Stimulated activated CD4-positive, alpha-beta T cell treated with anti-CD3 and anti-CD28 coated beads, Interleukin-4, amount 100 ng/mL, for 48 hours (primary cell): Measurements from ENCODE around the gene UBXN11.
"Not testable (repeated sequence)": the region's sequence is repeated elsewhere in the genome, so short reads cannot be mapped to it uniquely, and the experiment has no call there.

Source experiments
- DNase-seq, 2 donors: peaks; one replicate each; pipeline ENCODE4 v3.0.0-alpha.2; 2020; ENCODE audit warnings: low read depth in 2 of 2

UBXN11 gene

DNA sequence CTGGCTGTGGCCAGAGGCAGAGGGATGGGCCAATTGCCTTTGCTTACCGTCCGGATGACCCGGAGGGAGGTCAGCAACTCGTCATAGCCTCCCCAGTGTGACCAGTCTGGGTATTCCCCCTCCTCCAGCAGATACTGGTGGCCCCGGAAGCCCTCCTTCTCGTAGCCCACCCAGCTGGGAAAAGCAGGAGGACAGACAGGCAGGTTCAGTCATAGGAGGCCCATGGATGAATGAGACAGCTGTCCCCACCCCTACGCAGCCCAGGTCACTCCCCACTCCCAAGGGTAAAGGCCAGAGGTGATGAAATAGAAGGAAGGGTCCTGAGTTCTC is 30.7 kb upstream of the UBXN11 start:
- no peak for DNase-seq

DNA sequence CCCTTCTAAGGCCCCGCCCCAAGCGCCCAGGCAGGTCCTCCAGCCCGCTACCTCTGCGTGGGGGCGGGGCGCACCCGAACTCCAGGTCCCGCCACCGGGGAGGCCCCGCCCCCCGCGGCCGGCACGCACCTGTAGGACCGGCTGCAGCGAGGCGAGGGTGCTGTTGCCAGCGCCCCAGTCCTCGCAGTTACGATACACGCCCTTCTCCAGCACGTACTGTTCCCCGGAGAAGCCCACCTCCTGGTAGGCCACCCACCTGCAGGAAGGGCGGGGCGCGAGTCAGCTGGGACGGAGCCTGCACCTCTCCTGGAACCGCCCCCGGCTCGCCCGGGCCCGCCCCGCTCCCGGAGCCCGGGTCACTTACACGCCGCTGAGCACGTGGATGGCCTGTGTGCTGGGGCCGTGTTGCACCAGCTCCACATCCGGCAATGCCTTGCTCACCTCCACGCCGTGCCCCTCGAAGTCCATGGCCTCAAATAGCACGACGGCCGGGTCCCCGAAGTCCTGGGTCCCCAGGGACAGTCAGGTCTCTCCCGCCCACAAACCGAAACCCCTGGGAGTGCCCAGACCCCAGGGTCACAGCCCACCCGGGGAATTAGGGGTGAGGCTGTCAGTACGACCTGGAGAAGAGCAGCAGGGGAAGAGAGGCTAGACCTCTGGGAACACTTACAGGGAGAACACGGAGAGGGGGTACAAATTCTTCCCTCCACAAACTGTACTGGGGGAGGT is 30.2 kb upstream of the UBXN11 start:
- peak; percentile 82 to 85 for DNase-seq

DNA sequence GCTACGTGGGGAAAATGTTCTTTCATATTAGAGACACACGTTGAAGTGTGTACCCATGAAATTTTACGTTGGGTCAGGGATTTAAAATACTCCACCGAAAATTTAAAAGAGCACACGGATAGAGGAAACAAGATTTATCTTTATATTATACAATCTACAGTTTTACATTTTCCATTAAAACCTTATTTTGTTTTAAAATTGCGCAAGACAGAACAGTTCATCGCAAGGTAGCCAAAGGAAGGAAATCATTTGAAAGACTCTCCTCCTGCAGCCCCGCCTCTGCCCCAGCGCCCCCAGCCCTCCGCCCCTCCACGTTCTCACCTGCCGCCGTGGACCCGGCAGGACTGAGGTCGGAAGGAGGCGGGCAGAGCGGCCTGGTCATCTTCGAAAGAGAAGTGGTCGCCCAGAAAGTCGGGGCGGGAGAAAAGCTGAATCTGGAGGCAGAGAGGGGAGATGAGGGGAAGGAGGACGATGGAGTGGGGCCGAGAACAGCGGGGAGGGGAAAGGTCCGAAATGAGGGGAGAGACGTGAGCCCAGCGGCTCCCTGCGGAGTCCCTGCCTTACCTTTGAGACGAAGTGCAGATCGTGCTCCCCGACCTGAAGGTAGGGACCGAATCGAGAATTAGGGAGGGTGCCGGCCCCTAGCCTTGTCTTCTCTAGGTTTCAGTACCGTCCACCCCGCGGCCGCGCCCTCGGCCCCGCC is 29.5 kb upstream of the UBXN11 start:
- no peak for DNase-seq

DNA sequence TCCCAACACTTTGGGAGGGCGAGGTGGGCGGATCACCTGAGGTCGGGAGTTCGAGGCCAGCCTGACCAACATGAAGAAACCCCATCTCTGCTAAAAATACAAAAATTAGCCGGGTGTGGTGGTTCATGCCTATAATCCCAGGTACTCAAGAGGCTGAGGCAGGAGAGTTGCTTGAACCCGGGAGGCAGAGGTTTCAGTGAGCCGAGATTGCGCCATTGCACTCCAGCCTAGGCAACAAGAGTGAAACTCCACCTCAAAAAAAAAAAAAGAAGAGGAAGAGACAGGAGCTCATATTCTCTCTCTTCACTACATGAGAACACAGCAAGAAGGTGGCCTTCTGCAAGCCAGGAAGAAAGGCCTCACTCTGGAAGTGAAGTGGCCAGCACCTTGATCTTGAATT is 26.9 kb upstream of the UBXN11 start:
- DNase-seq = not testable (repeated sequence)

DNA sequence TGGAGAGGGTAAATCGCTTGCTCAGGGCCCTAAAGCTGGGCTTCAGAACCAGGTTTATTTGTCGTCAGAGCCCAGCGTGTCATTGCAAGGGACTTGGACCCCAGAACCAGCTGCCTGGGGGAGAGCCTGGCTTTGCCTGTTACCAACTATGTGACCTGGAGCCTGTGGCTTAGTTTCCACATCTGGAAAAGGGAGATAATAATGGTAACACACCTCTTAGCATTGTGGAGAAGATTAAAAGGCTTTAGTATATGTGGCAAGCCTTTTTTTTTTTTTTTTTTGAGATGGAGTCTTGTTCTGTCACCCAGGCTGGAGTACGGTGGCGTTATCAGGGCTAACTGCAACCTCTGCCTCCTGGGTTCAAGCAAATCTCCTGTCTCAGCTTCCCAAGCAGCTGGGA is 23.8 kb upstream of the UBXN11 start:
- no peak for DNase-seq

DNA sequence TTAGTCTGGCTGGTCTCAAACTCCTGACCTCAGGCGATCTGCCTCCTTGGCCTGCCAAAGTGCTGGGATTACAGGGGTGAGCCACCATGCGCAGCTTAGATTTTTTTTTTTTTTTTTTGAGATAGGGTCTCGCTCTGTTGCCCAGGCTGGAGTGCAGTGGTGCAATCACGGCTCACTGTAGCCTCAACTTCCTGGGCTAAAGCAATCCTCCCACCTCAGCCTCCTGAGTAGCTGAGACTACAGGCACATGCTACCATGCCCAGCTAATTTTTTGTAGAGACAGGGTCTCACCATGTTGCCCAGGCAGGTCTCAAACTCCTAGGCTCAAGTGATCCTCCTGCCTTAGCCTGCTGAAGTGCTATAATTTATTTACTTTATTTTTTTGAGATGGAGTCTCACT is 22.9 kb upstream of the UBXN11 start:
- not testable (repeated sequence) for DNase-seq

DNA sequence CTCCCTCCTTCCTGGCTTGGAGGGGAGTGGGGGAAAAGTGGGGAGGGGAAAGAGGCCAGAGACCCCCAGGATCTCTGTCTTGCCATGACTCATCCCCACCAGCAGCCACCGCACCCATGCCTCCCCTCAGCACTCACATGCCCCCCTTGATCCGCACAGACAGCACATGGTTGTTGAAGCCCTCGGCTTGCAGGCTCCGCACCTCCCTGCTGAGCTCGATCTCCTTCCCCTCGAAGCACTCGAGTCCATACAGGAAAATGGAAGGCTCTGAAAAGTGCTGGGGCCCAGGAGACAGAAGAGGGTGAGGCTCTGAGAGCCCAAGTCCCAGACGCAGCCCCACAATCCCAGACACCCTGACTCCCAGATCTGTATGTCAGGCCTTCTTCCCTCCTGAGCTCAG is 22.2 kb upstream of the UBXN11 start:
- no peak for DNase-seq

DNA sequence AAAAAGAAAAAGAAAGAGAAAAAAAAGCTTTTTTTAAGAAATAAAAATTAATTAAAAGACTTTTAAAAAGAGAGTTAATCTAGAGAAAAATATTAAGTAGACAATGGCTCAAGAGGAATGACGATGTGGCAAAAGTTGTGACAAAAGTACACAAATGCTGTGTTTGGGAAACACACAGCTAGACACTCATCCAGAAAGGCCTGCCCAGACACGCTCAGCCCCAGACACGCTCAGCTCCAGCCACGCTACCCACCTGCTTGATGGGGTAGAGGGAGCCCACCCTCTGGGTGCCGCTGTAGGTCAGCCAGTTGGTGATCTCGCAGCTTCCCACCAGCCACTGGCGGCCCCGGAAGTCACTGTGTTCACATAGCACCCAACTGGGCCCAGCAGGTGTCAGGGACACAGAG is 21.5 kb upstream of the UBXN11 start:
- DNase-seq = no peak

DNA sequence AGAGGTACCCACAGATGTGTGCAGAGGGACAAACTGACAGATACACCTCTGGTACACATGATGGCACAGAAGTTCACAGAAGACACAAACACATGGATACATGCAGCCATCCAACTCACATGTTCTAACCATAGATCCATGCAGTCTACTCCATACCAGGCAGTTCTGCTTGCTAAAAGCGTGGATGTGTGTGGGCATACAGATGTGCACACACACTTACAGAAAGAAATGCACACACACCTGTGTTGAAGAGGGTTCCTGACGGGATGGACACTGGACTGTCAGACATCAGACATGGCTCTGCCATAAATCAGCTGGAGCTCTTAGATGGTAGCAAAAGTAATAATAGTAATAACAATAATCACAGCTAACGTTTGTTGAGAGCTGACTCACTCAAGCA is 18.1 kb upstream of the UBXN11 start:
- no peak for DNase-seq

DNA sequence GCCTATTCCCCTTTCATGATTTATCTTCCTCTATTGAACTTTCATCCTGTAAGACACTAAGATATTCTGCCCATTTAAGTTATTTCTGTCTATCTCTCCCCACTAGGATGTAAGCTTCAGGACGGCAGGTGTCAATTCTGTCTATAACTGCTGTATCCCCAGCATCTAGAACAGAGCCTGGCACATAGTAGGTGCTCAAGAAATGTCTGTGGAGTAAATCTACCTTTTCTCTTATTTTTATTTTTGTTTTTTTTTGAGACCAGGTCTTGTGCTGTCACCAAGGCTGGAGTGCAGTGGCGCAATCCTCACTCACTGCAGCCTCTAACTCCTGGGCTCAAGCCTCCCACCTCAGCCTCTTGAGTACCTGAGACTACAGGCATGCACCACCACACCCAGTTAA is 16.9 kb upstream of the UBXN11 start:
- no peak for DNase-seq

DNA sequence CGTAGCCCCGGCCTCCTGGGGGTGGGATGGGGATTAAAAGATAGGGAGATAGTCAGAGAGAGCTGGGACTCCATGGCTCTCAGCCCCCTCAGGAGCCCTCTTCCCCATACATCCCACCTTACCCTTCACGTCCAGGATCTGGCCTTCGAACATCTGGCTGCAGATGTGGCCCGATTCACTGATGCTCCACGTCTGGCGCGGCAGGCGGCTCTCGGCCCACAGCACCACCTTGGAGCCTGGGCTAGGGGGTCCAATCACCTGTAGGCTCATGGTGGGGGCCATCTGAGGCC is 15.6 kb upstream of the UBXN11 start:
- no peak for DNase-seq

DNA sequence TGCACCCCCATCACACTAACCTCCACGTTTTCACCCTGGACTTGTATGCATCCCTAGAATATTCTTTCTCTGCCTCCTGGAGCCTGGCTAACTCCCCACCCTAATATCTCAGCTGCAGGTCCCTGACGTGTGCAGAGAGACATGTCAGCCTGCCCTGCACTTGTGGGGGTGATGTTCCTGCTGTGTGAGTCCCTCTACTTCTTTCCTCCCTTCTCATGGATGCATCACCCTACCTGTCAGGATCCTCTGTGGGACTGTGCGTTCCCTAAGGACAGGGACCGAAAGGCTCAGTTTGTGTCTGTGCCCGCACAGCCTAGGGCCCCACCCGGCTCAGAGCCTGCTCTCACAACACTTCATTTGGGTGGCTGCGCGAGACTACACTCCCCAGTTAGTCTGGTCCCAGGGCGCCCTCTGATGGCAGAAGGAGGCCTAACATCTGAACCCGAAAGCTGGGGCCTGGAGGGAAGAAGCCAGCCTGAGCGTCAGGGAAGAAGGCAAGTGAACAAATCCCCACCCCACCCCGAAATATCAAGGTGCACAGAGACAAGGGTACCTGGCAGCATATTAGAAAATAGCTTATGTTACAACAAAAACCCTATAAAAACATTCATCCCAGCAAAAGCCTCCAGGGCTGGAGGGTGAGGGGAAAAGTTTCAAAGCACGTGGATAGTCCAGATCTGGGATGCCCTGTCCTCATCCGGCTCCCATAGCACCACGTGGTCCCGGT is 15.0 kb upstream of the UBXN11 start:
- peak; percentile 91 to 98 for DNase-seq

DNA sequence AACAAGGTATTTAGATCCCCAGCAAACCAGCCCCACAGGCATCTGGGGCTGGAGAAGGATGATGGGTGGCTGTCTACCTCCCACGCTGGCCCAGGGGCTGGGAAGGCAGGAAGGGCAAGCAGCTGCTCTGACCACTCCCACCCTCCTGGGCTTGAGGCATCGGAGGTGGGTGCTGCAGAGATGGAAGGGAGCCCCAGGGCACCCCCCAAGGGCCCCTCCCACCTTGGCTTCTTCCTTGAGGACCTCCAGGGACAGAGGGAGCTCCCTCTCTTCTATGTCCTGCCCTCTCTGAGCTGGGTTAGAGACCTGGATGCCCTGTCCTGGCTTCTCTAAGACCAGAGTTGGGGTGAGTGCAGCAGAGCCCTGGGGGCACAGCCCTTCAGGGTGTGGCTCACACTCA is 14.5 kb upstream of the UBXN11 start:
- DNase-seq = no peak

DNA sequence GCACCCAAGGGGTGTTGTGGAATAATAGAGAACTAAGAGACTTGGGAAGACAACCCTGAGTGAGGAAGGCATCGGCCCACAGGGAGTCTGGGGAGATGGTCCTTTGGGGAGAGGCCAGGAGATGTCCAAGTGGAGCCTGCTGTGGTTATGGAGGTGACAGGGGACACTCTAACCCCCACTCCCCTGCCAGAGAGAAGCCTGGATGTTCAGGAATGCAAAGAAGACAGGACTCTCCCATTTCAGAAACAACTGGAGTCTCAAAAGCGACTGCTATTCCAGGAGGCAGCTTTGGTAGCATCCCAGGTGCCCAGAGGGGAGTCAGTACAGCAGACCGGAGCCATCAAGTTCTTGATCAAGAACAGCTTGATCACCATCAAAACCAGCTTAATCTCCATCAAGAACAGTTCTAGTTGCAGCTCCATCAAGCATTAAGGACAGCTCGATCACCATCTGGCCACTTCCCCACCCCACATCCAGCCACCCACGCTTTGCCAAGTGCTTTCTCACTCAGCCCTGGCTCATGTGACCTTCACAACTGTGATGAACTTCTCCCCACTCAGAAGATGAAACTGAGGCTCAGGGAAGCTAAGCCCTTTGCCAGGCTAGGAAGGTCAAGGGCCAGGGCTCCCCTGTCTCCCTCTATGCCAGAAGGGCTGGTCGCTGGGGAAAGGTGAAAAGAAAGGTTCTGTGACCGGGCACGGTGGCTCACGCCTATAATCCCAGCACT is 12.1 kb upstream of the UBXN11 start:
- DNase-seq = peak; percentile 44 to 45

DNA sequence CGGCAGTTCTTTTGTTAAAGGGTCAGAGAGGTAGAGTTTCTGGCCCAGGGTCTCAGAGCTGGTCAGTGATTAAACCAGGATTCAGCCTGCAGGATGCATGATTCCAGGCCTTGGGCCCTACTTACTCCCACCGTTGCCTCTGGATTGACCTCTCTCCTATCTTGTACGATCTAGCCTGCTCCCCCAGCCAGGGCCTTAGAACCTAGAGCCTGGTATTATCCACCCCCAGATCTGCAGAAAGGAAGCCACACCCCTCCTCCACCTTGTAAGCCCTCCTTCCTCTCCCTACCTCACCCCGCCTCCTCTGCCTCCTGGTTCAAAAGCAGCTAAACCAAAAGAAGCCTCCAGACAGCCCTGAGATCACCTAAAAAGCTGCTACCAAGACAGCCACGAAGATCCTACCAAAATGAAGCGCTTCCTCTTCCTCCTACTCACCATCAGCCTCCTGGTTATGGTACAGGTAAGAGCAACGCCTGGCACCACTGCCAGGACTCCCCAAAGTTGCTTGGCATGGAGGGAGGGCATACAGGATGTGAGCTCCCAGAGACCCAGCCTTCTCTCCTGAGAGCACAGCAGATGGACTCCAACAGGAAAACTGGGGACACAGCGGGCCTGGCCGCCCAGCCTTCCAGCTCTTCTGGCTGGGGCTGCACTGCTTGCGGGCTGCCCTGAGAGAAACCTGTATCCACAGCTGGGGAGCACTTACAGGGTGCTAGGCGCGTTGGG is 11.3 kb upstream of the UBXN11 start, which contains the start of gene CD52:
CD52 (plus strand) TSS at position 347 of the 726 bp plus-strand sequence; CDS start at position 407, 60 bp downstream.
- DNase-seq = peak in 1 of 2 donors; percentile 66

DNA sequence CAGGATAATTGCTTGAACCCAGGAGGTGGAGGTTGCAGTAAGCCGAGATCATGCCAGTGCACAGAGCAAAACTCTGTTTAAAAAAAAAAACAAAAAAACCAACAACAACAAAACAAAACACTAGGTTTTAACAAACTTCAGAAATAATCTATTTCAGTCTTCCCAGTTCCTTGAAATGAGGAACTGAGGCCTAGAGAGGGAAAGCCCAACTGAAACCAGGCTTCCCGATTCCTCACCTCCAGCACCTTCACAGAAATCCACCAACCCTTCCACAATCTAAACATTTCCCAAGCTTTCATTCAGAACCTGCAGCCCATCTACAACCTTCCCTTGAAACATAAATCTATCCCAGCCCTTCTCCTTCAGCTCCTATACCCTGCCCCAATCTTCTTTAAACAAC is 10.7 kb upstream of the UBXN11 start:
- DNase-seq = no peak

DNA sequence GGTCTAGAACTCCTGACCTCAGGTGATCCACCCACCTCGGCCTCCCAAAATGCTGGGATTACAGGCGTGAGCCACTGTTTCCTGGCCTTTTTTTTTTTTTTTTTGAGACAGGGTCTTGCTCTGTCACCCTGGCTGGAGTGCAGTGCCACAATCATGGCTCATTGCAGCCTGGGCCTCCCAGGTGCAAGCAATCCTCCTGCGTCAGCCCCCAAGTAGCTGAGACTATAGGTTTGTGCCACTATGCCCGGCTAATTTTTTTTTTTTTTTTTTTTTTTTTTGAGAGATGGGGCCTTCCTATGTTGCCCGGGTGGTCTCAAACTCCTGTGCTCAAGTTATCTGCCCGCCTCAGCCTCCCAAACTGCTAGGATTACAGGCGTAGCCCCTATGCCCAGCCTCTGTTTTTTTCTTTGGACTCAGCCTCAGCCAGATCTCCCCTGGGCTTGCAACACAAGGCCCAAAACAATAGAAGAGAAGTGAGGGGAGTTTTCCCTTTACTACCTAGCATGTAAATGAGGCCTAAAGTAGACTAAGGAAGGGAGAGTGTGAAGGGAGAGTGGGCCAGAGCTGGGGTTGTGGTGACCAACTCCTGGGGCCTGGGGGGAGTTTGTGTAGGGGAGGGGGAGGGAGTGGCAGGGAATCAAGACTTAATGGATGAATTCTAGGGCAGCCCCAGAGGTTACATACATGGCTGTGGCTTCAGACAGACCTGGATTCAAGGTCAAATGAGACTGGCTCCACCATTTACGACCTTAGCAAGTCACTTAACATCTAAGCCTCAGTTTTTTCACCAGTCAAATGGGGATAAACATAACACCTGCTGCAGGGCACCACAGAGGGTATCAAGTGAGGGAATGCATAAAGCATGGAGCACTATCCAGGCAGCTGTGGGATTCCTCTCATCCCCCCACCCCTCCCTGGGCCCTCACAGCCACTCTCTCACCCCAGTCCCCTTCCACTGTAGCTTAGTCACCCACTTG is 9.7 kb upstream of the UBXN11 start:
- DNase-seq = no peak

DNA sequence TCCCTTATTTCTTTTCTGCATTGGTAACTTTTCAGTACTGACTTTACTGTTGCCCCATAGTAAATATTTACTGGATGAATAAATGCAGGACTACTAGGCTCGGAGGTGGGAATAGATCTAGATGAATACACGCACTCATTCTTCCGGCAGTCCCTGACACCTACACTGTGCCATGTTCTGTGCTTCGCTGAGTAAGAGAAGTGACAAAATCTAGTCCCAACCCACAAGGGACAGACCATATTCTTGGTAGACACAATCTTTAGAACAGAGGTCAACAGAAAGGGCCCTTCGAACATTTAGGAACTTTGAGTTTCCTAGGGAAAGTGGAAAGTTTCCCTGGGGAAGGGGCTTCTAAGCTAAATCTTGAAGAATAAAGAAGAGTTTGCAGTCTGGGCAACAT is 8.1 kb upstream of the UBXN11 start:
- DNase-seq = no peak

DNA sequence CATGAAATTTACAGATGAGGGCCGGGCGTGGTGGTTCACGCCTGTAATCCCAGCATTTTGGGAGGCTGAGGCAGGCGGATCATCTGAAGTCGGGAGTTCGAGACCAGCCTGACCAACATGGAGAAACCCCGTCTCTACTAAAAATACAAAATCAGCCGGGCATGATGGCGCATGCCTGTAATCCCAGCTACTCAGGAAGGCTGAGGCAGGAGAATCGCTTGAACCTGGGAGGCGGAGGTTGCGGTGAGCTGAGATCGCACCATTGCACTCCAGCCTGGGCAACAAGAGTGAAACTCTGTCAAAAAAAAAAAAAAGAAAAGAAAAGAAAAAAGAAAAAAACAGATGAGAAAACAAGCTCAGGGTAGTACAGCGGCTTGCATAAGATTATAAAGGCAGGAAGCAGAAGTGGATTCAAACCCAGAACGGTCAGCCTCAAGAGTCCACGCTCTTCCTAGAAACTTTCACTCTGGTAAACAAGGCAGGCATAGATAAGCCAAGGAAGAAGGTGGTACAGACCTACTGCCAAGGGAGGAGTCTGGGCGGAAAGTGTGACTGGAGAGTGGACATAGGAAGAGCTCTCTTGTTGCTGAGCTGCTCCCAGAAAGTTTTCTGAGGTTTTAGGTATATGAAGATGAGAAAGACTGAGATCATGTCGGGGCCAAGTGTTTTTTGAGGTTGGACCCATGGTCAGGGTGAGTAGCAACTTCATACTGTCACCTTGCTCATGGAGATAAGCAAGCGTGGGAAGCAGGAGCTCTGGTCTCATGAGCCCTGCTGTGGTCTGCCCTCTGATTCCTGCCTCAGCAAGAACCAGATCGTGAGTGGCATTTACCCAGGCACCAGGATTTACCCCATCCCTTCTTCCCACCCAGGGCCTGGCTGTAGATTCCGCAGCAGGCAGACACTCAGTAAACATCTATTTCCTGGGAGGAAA is 1.8 kb upstream of the UBXN11 start:
- peak in 1 of 2 donors; percentile 27 for DNase-seq
